ENCODE measurements around the gene PCNX3. TPM values are rescaled to one million over a fixed set of nuclear protein-coding genes. Genes with fewer than 3 reads are reported as not detected.

Gene PCNX3
- polyA plus RNA-seq, 6 donors from 2014 or later: 1.7 to 5.9 (median 3.0) TPM; not detected in 1

DNA sequence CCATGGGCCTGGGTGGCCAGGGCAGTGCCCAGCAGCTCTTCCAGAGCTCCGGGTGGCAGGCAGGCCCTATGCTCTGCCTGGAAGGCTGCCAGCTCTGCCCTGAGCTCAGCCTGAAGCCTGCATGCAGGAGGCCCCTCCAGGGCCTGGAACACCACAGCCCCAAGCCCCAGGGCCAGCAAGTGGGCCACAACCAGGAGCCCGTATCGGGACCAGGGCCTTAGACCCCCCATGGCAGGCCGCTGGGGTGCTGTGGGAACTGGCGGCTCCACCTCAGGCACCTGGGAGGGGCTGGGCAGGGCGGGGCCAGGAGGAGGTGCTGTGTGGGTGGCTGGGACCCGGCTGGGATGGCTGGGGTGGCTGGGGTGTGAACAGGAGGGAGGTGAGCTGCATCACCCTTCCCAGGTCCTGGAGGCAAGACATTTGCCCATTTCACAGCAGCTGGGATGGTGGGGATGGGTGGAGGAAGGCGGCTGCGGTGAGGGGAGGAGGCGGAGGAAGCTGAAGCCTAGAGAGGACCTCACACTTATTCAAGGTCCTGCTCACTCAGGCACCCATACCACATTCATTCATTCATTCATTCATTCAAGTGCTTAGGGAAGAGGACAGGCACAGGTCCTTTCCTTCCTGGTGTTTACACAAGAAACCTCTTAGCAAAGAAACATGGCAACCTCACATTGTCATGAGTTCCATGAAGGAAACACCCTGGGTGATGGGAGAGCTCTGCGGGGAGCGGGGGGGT lies 19.9 kb upstream of the PCNX3 start, which contains the start of gene KCNK7:
TSS of gene KCNK7 (minus strand) at position 258 of the 739 bp plus-strand sequence. CDS start at position 230, 28 bp downstream.
- no peak for DNase-seq
- Mint-ChIP-seq H3K36me3 (no peaks in the 10 kb centered on the region), H3K27me3 (no peaks in the 10 kb centered on the region), H3K9me3 (no peaks in the 10 kb centered on the region), H3K4me3 (peak within 1 kb of the TSS in 1 of 8 donors; percentile 48), H3K27ac (peak within 1 kb of the TSS in 5 of 6 donors; percentile 22 to 57 (median 30)), H3K4me1 (peaks cover 7 to 9% (median 9%) of the 10 kb centered on the region in 3 donors)
- no peak for ATAC-seq (ENCODE audit: low read depth in 2 of 2)

GRCh38 chr11:65596520-65596919 lies 19.1 kb upstream of the PCNX3 start:
- H3K9me3 Mint-ChIP-seq: no peaks in the 10 kb centered on the region
- H3K27me3 Mint-ChIP-seq: no peaks in the 10 kb centered on the region
- DNase-seq: no peak
- H3K4me1 Mint-ChIP-seq: peaks cover 9 to 12% (median 12%) of the 10 kb centered on the region in 3 donors
- no peaks in the 10 kb centered on the region for H3K36me3 Mint-ChIP-seq
- ATAC-seq (ENCODE audit: low read depth in 2 of 2): no peak
- peak overlapping the region in 1 of 6 donors; percentile 30 for H3K27ac Mint-ChIP-seq
- no peak overlapping the region for H3K4me3 Mint-ChIP-seq

DNA sequence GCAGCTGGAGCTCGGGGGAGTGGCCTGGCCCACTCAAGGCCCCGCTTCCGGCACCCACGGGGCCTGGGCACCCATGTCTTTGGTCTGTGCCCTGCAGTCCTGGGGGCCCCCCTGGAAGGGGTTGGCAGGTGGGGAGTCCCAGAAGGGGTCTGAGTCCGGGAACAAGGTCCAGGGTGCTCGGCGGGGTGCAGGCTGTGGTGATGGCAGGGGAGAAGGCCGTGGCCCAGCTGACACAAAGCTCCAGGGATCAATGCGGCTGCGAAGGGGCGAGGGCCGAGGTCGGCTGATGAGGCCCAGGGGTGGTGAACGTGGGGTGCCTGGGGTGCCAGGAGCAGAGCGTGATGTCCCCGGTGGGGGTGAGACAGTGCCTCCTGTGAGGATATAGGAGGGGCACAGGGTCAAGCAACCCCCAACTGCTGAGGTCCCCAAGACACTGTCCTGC lies 17.3 kb upstream of the PCNX3 start:
- Mint-ChIP-seq H3K27ac (peak overlapping the region in 1 of 6 donors; percentile 29), H3K9me3 (no peaks in the 10 kb centered on the region), H3K36me3 (peaks cover 0 to 3% of the 10 kb centered on the region in 2 donors), H3K27me3 (no peaks in the 10 kb centered on the region), H3K4me1 (peaks cover 18 to 24% (median 21%) of the 10 kb centered on the region in 3 donors), H3K4me3 (no peak overlapping the region)
- DNase-seq (no peak), ATAC-seq (ENCODE audit: low read depth in 2 of 2) (no peak)

- Mint-ChIP-seq H3K4me1 (peaks cover 23 to 31% (median 29%) of the 10 kb centered on the region in 3 donors), H3K4me3 (no peak overlapping the region), H3K27ac (no peak overlapping the region), H3K9me3 (no peaks in the 10 kb centered on the region), H3K27me3 (no peaks in the 10 kb centered on the region), H3K36me3 (peaks cover 0 to 9% of the 10 kb centered on the region in 2 donors)
- ATAC-seq (ENCODE audit: low read depth in 2 of 2) (no peak), DNase-seq (no peak)
These were observed 16.2 kb upstream of the PCNX3 start for GRCh38 chr11:65599216-65599954.

GRCh38 chr11:65599955-65600246 lies 15.7 kb upstream of the PCNX3 start:
- peaks cover 22 to 28% (median 28%) of the 10 kb centered on the region in 3 donors for H3K4me1 Mint-ChIP-seq
- no peaks in the 10 kb centered on the region for H3K9me3 Mint-ChIP-seq
- H3K4me3 Mint-ChIP-seq: no peak overlapping the region
- no peak overlapping the region for H3K27ac Mint-ChIP-seq
- H3K36me3 Mint-ChIP-seq: peaks cover 0 to 9% of the 10 kb centered on the region in 2 donors
- no peaks in the 10 kb centered on the region for H3K27me3 Mint-ChIP-seq
- DNase-seq: no peak
- no peak for ATAC-seq (ENCODE audit: low read depth in 2 of 2)

DNA sequence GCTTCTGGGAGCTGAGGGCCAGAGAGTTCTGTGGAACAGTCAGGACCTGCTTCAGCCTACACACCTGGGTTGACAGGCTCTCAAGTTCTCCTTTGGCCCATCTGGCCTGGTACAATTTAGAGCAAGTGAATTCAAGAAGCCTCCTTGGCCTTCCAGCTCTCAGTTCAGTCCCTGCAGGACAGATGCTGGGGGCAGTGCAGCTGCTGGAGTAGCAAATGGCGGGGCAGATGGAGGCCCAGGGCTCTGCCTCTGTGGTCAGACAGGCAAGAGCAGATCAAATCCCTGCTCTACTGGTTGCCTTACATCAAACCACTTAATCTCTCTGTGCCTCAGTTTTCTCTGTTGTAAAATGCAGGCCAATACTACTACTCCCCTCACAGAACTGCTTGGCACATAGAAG lies 11.3 kb upstream of the PCNX3 start:
- ATAC-seq (ENCODE audit: low read depth in 2 of 2): no peak
- Mint-ChIP-seq H3K36me3 (peaks cover 0 to 9% of the 10 kb centered on the region in 2 donors), H3K9me3 (no peaks in the 10 kb centered on the region)

GRCh38 chr11:65606876-65607613 lies 8.5 kb upstream of the PCNX3 start:
- Mint-ChIP-seq H3K27me3 (no peaks in the 10 kb centered on the region), H3K4me3 (no peak overlapping the region), H3K36me3 (peaks cover 0 to 9% of the 10 kb centered on the region in 2 donors), H3K9me3 (no peaks in the 10 kb centered on the region), H3K4me1 (peaks cover 37 to 58% (median 50%) of the 10 kb centered on the region in 3 donors), H3K27ac (peak overlapping the region in 1 of 6 donors; percentile 80)
- DNase-seq: no peak
- peak in 1 of 2 donors; percentile 23 for ATAC-seq (ENCODE audit: low read depth in 2 of 2)

More for the DNA sequence above, 11.3 kb upstream of the PCNX3 start:
- Mint-ChIP-seq H3K27me3 (no peaks in the 10 kb centered on the region), H3K4me1 (peaks cover 18 to 34% (median 29%) of the 10 kb centered on the region in 3 donors), H3K4me3 (peak overlapping the region in 1 of 8 donors; percentile 15), H3K27ac (peak overlapping the region in 4 of 6 donors; percentile 7 to 78 (median 60))
- no peak for DNase-seq

- peak overlapping the region in 1 of 8 donors; percentile 61 for H3K4me3 Mint-ChIP-seq
- ATAC-seq (ENCODE audit: low read depth in 2 of 2) (no peak), DNase-seq (no peak)
- peak overlapping the region in 1 of 6 donors; percentile 77 for H3K27ac Mint-ChIP-seq
- H3K9me3 Mint-ChIP-seq: no peaks in the 10 kb centered on the region
- H3K36me3 Mint-ChIP-seq: peaks cover 0 to 9% of the 10 kb centered on the region in 2 donors
- H3K4me1 Mint-ChIP-seq: peaks cover 41 to 57% (median 50%) of the 10 kb centered on the region in 3 donors
- no peaks in the 10 kb centered on the region for H3K27me3 Mint-ChIP-seq
These were observed 7.8 kb upstream of the PCNX3 start for GRCh38 chr11:65607614-65608426.

- Mint-ChIP-seq H3K9me3 (no peaks in the 10 kb centered on the region), H3K4me3 (peak overlapping the region in 4 of 8 donors; percentile 9 to 80 (median 30)), H3K27me3 (no peaks in the 10 kb centered on the region), H3K4me1 (peaks cover 36 to 50% (median 45%) of the 10 kb centered on the region in 3 donors), H3K36me3 (no peaks in the 10 kb centered on the region), H3K27ac (peak overlapping the region in 4 of 6 donors; percentile 40 to 95 (median 53))
- ATAC-seq (ENCODE audit: low read depth in 2 of 2) (no peak), DNase-seq (no peak)
These were observed 6.3 kb upstream of the PCNX3 start for GRCh38 chr11:65609229-65609628.

DNA sequence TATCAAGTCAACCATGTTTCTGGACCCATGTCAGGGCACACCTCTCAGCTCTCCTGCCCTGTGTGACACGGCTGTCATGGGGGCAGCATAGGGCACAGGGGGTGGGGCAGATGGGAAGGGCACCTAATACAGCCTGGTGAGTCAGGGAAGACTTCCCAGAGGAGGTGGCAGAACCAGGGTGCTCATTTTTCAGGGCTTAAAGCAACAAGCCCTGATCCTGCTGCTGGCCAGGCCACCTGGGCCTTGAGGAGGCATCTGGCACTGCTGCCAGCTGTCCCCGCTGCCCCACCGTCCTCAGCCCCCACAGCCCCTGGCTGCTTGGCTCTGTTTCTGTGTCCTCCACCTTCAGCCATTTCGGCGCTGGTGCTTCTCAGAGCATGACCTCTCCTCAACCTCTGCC lies 5.9 kb upstream of the PCNX3 start:
- ATAC-seq (ENCODE audit: low read depth in 2 of 2) (no peak), DNase-seq (no peak)
- no peaks in the 10 kb centered on the region for H3K36me3 Mint-ChIP-seq
- no peaks in the 10 kb centered on the region for H3K9me3 Mint-ChIP-seq
- H3K27ac Mint-ChIP-seq: peak overlapping the region in 2 of 6 donors; percentile 62 to 95
- H3K4me3 Mint-ChIP-seq: peak overlapping the region in 3 of 8 donors; percentile 60 to 80 (median 65)
- H3K4me1 Mint-ChIP-seq: peaks cover 36 to 53% (median 45%) of the 10 kb centered on the region in 3 donors
- H3K27me3 Mint-ChIP-seq: no peaks in the 10 kb centered on the region

DNA sequence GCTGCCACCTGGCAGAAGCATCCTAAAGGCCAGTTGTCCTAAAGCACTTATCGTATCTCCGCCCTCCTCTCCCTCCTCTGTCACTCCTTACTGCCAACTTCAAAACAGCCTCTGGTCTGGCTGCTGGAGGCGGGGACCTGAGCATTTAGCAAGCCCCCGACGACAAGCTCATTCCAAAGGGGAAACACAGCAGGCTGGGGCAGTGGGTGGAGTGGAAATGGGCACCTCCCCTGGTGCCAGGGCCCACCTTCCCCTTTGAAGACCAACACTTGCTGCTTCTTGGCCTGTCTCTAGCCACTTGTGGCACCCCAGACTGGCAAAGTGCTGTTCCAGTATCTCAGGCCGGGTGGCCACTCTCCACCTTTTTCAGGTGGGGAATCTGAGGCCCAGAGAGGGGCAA lies 5.2 kb upstream of the PCNX3 start:
- Mint-ChIP-seq H3K27ac (peak overlapping the region; percentile 13 to 95 (median 54)), H3K36me3 (no peaks in the 10 kb centered on the region), H3K4me1 (peaks cover 36 to 55% (median 45%) of the 10 kb centered on the region in 3 donors), H3K9me3 (no peaks in the 10 kb centered on the region), H3K27me3 (no peaks in the 10 kb centered on the region), H3K4me3 (peak overlapping the region in 1 of 8 donors; percentile 80)
- DNase-seq: no peak
- ATAC-seq (ENCODE audit: low read depth in 2 of 2): no peak

DNA sequence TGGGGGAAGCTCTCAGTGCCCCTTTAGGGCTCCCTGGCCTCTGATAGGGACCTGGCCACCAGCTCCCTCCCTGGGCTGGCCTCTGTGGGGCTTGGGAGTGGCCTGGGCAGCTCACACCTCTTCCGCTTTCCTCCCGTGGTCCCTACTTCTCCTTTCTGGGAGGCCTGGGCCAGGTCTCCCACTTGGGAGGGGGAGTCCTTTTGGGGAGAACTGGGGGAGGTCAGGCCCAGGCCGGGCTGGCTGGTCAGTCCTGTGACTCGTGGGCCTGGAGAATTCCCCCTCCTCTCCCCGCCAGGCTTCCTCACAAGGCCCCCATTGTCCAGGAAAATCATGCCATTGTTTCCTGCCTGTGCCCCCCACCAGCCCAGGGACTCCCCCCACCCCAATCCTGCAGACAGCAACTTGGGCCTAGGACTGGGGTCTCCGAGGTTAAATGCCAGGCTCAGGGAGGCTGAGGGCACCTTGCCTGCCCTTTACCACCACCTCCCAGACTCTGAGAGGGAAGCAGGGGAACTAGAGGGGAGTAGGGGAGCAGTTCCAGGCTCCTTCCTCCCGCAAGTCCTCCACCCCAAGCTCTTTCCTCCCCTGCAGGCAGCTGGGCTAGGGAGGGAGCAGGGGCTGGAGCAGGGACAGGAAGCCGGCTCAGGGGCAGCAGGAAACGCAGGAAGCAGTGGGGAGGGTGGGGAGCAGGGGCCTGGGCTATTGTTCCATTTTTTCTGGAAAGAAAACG lies 4.4 kb upstream of the PCNX3 start:
- peaks cover 37 to 55% (median 47%) of the 10 kb centered on the region in 3 donors for H3K4me1 Mint-ChIP-seq
- H3K27ac Mint-ChIP-seq: peak overlapping the region in 4 of 6 donors; percentile 43 to 95 (median 68)
- peak overlapping the region in 6 of 8 donors; percentile 32 to 96 (median 48) for H3K4me3 Mint-ChIP-seq
- no peaks in the 10 kb centered on the region for H3K9me3 Mint-ChIP-seq
- H3K36me3 Mint-ChIP-seq: no peaks in the 10 kb centered on the region
- no peak for DNase-seq
- no peaks in the 10 kb centered on the region for H3K27me3 Mint-ChIP-seq
- no peak for ATAC-seq (ENCODE audit: low read depth in 2 of 2)

All from naive B cell (primary cell).